GM12878 (cell line): ENCODE data around the gene DOK1. TPM values are rescaled to one million over a fixed set of nuclear protein-coding genes. Genes with fewer than 3 reads are reported as not detected.

Experiments
- ATAC-seq: fragments of 200-7000 bp; cut with Tn5 transposase; 3 replicates; pipeline ENCODE4 v1.9.1; 2020; ENCODE audit warnings: mild to moderate bottlenecking, moderate library complexity
- BruUV-seq: library from RNA; stranded (reverse); fragments of 400-500 nt; replicated peaks from 2 replicates; lab custom pipeline; 2021; lab: Mats Ljungman, UMichigan
- CTCF ChIA-PET: fragments of 300-600 bp; sonication (Branson Sonifier 250); formaldehyde crosslinking; extraction: SDS; loops from one replicate; lab custom pipeline; 2021; ENCODE audit warnings: inconsistent platforms; lab: Yijun Ruan, JAX
- POLR2A ChIA-PET: fragments of 350-600 bp; formaldehyde crosslinking; extraction: SDS; loops from one replicate; lab custom pipeline; 2021; ENCODE audit warnings: inconsistent platforms; lab: Charles Lee
- RAD21 ChIA-PET: fragments of 300-600 bp; sonication (Branson Sonifier 250); formaldehyde crosslinking; loops from one replicate; lab custom pipeline; 2023; ENCODE audit warnings: antibody characterized with exemption; ENCODE audit not compliant: unreplicated experiment; lab: Charles Lee
- SMC1A ChIA-PET: fragments of 300-600 bp; sonication (Branson Sonifier 250); formaldehyde crosslinking; loops from one replicate; lab custom pipeline; 2023; ENCODE audit not compliant: unreplicated experiment, uncharacterized antibody; lab: Charles Lee
- DNase-seq: peaks from one replicate; pipeline ENCODE4 v3.0.0-alpha.2; 2011; ENCODE audit warnings: low read depth, low spot score
- FAIRE-seq: peaks from 3 replicates; lab custom pipeline; 2011; peaks lifted over from hg19 to GRCh38; lab: Jason Lieb, UNC
- H2AFZ ChIP-seq: 2 replicates; pipeline ENCODE4 v1.6.0; 2011; ENCODE audit warnings: low read depth, low read length, control low read depth; ENCODE audit not compliant: control insufficient read depth
- H3K27ac ChIP-seq: 2 replicates; pipeline ENCODE4 v1.5.1; 2011; ENCODE audit warnings: control low read depth; ENCODE audit not compliant: control insufficient read depth, insufficient read depth
- H3K27me3 ChIP-seq, 2 experiments: replicated peaks in 1 of 2; 2 replicates each; pipeline versions ENCODE4 v1.6.0 to v1.6.1; 2011; ENCODE audit warnings: low read length in 1 of 2; ENCODE audit not compliant: control insufficient read depth in 2 of 2, insufficient read depth in 2 of 2
- H3K36me3 ChIP-seq, 2 experiments: 2 replicates each; pipeline ENCODE4 v1.5.1; 2011; ENCODE audit warnings: low read length in 1 of 2; ENCODE audit not compliant: control insufficient read depth in 2 of 2, insufficient read depth in 2 of 2
- H3K4me1 ChIP-seq: 2 replicates; pipeline ENCODE4 v1.6.1; 2011; ENCODE audit warnings: mild to moderate bottlenecking, low read length, moderate library complexity, mixed read lengths; ENCODE audit not compliant: control insufficient read depth, insufficient read depth
- H3K4me2 ChIP-seq: 2 replicates; pipeline ENCODE4 v1.6.0; 2011; ENCODE audit warnings: control low read depth; ENCODE audit not compliant: control insufficient read depth, insufficient read depth
- H3K4me3 ChIP-seq: fragments of 200-600 bp; sonication (generic); 2 replicates; pipeline ENCODE4 v1.5.1; 2016
- H3K79me2 ChIP-seq: 2 replicates; pipeline ENCODE4 v1.6.0; 2011; ENCODE audit warnings: low read length; ENCODE audit not compliant: control insufficient read depth, insufficient read depth
- H3K9ac ChIP-seq: 2 replicates; pipeline ENCODE4 v1.8.0; 2011; ENCODE audit warnings: low read length, control low read depth, mixed read lengths; ENCODE audit not compliant: control insufficient read depth, insufficient read depth
- H3K9me3 ChIP-seq: replicated peaks from 3 replicates; pipeline ENCODE4 v1.5.1; 2011; ENCODE audit warnings: mild to moderate bottlenecking, low read length; ENCODE audit not compliant: control insufficient read depth, insufficient read depth
- H4K20me1 ChIP-seq: 2 replicates; pipeline ENCODE4 v1.6.0; 2011; ENCODE audit not compliant: control insufficient read depth, insufficient read depth
- ATF2 ChIP-seq: IDR thresholded peaks from 2 replicates; pipeline ENCODE4 v1.6.1; 2012; ENCODE audit warnings: low read length, inconsistent platforms
- IRF4 ChIP-seq: IDR thresholded peaks from 2 replicates; pipeline ENCODE4 v1.6.1; 2011; ENCODE audit warnings: low read depth, low read length
- MYB ChIP-seq: fragments of 150-350 bp; IDR thresholded peaks from 2 replicates; pipeline ENCODE4 v1.6.1; 2014; ENCODE audit warnings: mild to moderate bottlenecking, low read depth, low read length, borderline replicate concordance
- NR2F1 ChIP-seq: fragments of 450-650 bp; conservative IDR thresholded peaks from 2 replicates; pipeline ENCODE4 v1.6.1; 2017; ENCODE audit warnings: mild to moderate bottlenecking
- PKNOX1 ChIP-seq: fragments of 450-650 bp; IDR thresholded peaks from 2 replicates; pipeline ENCODE4 v1.6.1; 2016; ENCODE audit warnings: mild to moderate bottlenecking
- SREBF1 ChIP-seq: IDR thresholded peaks from 2 replicates; pipeline ENCODE4 v1.6.1; 2012; ENCODE audit warnings: mild to moderate bottlenecking, low read length
- WGBS: methylation state at CpG from one replicate; pipeline ENCODE4 v1.1.6; 2016; ENCODE audit warnings: low lambda C conversion rate; ENCODE audit not compliant: insufficient replicate concordance, insufficient coverage; ENCODE audit errors: missing lambda C conversion rate; 5-methylcytosine and 5-hydroxymethylcytosine counted together
- in situ Hi-C: fragments of 300-500 bp; cut with MboI; formaldehyde crosslinking; loops from 9 replicates; pipeline ENCODE4 v1.14.3; 2018; ENCODE audit warnings: mixed read lengths
- intact Hi-C: fragments of 100-400 bp; cut with micrococcal nuclease; formaldehyde crosslinking; loops from one replicate; pipeline ENCODE4 v1.14.2; 2022; ENCODE audit not compliant: unreplicated experiment
- polyA plus RNA-seq, 11 experiments: library from polyadenylated mRNA; depleted of rRNA in 4 of 11; unstranded in 6 of 11; stranded (reverse) in 5 of 11; fragments of >200 nt; fragmentation: Nextera tagmentation in 4 of 11; fragmentation: Illumina TruSeq in 1 of 11; extraction: Ambion mirVana in 4 of 11; extraction: Trizol in 1 of 11; gene quantifications; 1 replicate in 1 of 11; 2 replicates in 10 of 11; pipeline versions ENCODE4 v1.2.1 to v1.2.3, GENCODE V29; 2011 to 2016; ENCODE audit warnings: inconsistent platforms in 2 of 11, missing spikeins in 2 of 11, low read depth in 1 of 11
- total RNA-seq, 4 experiments: library from RNA; depleted of rRNA in 3 of 4; stranded (reverse); fragments of >200 nt in 3 of 4; fragmentation: Illumina TruSeq in 1 of 4; extraction: Trizol in 1 of 4; gene quantifications; 2 replicates each; pipeline versions ENCODE4 v1.2.1 to v1.2.3, GENCODE V29; 2013 to 2021

DOK1 gene
- total and polyA plus RNA-seq, 10 of the 15 experiments (the other 5 are each of a cell fraction or from before 2014, with no cell fraction given), result 1.4 to 104 (median 59.7) TPM

GRCh38 chr2:74576211-74576862 is 21.8 kb downstream of the DOK1 start:
- no peak overlapping the region for H3K9ac ChIP-seq
- 0 out of 2 replicates have a peak overlapping the region, but pooled peaks have one; percentile 67 for H3K27ac ChIP-seq
- peaks cover 57% of the 10 kb centered on the region for H3K4me1 ChIP-seq
- WGBS, result 98% methylated on average over 7 of the region's 7 CpGs
- H3K79me2 ChIP-seq, result no peaks in the 10 kb centered on the region
- ChIA-PET RAD21 (interaction anchor here (1.0 to 10.3 kb wide), 10 partner anchors 9 to 136 kb away, joined by 3 to 152 read pairs (median 6); partner anchors contain the start of gene LOXL3), POLR2A (interaction anchor here (0.6 to 25.0 kb wide), 11 partner anchors 8 to 358 kb away, joined by 3 to 441 read pairs (median 5); partner anchors contain the start of genes AUP1, DOK1, HTRA2 and LOXL3), SMC1A (interaction anchor here (0.7 to 16.6 kb wide), 14 partner anchors 10 to 480 kb away, joined by 3 to 371 read pairs (median 6); partner anchors contain the start of genes AUP1, CCDC142, HTRA2 and INO80B), CTCF (interaction anchor here (1.0 to 17.4 kb wide), 10 partner anchors 9 to 101 kb away, joined by 3 to 281 read pairs (median 5); partner anchors contain the start of genes AUP1, CCDC142, HTRA2 and PCGF1)
- H2AFZ ChIP-seq, result peak overlapping the region; percentile 31
- H4K20me1 ChIP-seq, result no peaks in the 10 kb centered on the region
- in situ Hi-C loops (no loop called here), intact Hi-C loops (no loop called here)
- no peaks in the 10 kb centered on the region for H3K27me3 ChIP-seq
- no peak overlapping the region for H3K4me2 ChIP-seq
- no peaks in the 10 kb centered on the region for H3K36me3 ChIP-seq
- FAIRE-seq (no peak), DNase-seq (no peak), ATAC-seq (no peak)
- no peaks in the 10 kb centered on the region for H3K9me3 ChIP-seq
- no peak for TF ChIP-seq SREBF1
- TF ChIP-seq MYB, result no peak
- TF ChIP-seq NR2F1, result no peak
- no peak for TF ChIP-seq IRF4
- TF ChIP-seq PKNOX1, result no peak
- TF ChIP-seq ATF2, result no peak
- H3K4me3 ChIP-seq, result no peak overlapping the region
- no TSS peak for BruUV-seq
